Liver (tissue), 9 donors: ENCODE results near the gene CDK1. TPM values are rescaled to one million over a fixed set of nuclear protein-coding genes. Genes with fewer than 3 reads are reported as not detected.

Source experiments
- DNase-seq: peaks from one replicate; pipeline ENCODE4 v3.0.0-alpha.2; 2017; ENCODE audit warnings: low spot score
- H3K27ac ChIP-seq, 2 donors: one replicate each; pipeline ENCODE4 v1.7.0; 2013; ENCODE audit warnings: inconsistent platforms in 2 of 2, low read length in 2 of 2, control low read depth in 1 of 2, low read depth in 1 of 2, mild to moderate bottlenecking in 1 of 2
- H3K27me3 ChIP-seq, 4 donors: one replicate each; pipeline versions ENCODE4 v1.6.1 to v1.7.0; 2013; ENCODE audit warnings: low read length in 3 of 4, inconsistent platforms in 1 of 4, mild to moderate bottlenecking in 1 of 4, moderate library complexity in 1 of 4; ENCODE audit not compliant: control insufficient read depth in 4 of 4, insufficient read depth in 4 of 4
- H3K36me3 ChIP-seq, 4 donors: one replicate each; pipeline versions ENCODE4 v1.6.1 to v1.7.0; 2013; ENCODE audit warnings: low read length in 3 of 4, mild to moderate bottlenecking in 3 of 4, low read depth in 1 of 4, moderate library complexity in 1 of 4; ENCODE audit not compliant: control insufficient read depth in 4 of 4, insufficient read depth in 3 of 4
- H3K4me1 ChIP-seq, 4 donors: one replicate each; pipeline versions ENCODE4 v1.6.1 to v1.7.0; 2013; ENCODE audit warnings: low read length in 3 of 4, mild to moderate bottlenecking in 3 of 4, moderate library complexity in 1 of 4; ENCODE audit not compliant: control insufficient read depth in 4 of 4, insufficient read depth in 4 of 4
- H3K4me3 ChIP-seq, 3 donors: one replicate each; pipeline versions ENCODE4 v1.6.1 to v1.7.0; 2013; ENCODE audit warnings: low read length in 3 of 3, control low read depth in 1 of 3, low read depth in 1 of 3, mild to moderate bottlenecking in 1 of 3
- H3K9ac ChIP-seq, 2 donors: one replicate each; pipeline ENCODE4 v1.7.0; 2013; ENCODE audit warnings: low read length in 2 of 2, mild to moderate bottlenecking in 2 of 2, moderate library complexity in 2 of 2, control low read depth in 1 of 2, low read depth in 1 of 2
- H3K9me3 ChIP-seq, 4 donors: one replicate each; pipeline versions ENCODE4 v1.6.1 to v1.7.0; 2013; ENCODE audit warnings: low read length in 3 of 4; ENCODE audit not compliant: control insufficient read depth in 4 of 4
- EGR1 ChIP-seq, 2 donors: IDR thresholded peaks; 2 replicates each; pipeline ENCODE4 v1.6.1; 2016 to 2018; ENCODE audit warnings: antibody characterized with exemption in 2 of 2, low read depth in 2 of 2
- FOXA1 ChIP-seq: IDR thresholded peaks from 2 replicates; pipeline ENCODE4 v1.6.1; 2016; ENCODE audit warnings: antibody characterized with exemption
- FOXA2 ChIP-seq: IDR thresholded peaks from 2 replicates; pipeline ENCODE4 v1.6.1; 2016; ENCODE audit warnings: antibody characterized with exemption
- GABPA ChIP-seq, 2 donors: IDR thresholded peaks in 1 of 2; conservative IDR thresholded peaks in 1 of 2; 2 replicates each; pipeline ENCODE4 v1.6.1; 2016; ENCODE audit warnings: antibody characterized with exemption in 2 of 2, mild to moderate bottlenecking in 1 of 2, moderate library complexity in 1 of 2
- HNF4A ChIP-seq, 2 donors: conservative IDR thresholded peaks; 2 replicates each; pipeline ENCODE4 v1.6.1; 2016; ENCODE audit warnings: antibody characterized with exemption in 2 of 2, mild to moderate bottlenecking in 2 of 2
- HNF4G ChIP-seq: IDR thresholded peaks from 2 replicates; pipeline ENCODE4 v1.6.1; 2016; ENCODE audit warnings: antibody characterized with exemption
- JUND ChIP-seq, 2 donors: IDR thresholded peaks; 2 replicates each; pipeline ENCODE4 v1.6.1; 2016; ENCODE audit warnings: antibody characterized with exemption in 2 of 2
- NR2F2 ChIP-seq: IDR thresholded peaks from 2 replicates; pipeline ENCODE4 v1.6.1; 2016; ENCODE audit warnings: antibody characterized with exemption
- RAD21 ChIP-seq, 2 donors: IDR thresholded peaks; 2 replicates each; pipeline ENCODE4 v1.6.1; 2016; ENCODE audit warnings: antibody characterized with exemption in 2 of 2, mild to moderate bottlenecking in 2 of 2
- RXRA ChIP-seq, 2 donors: IDR thresholded peaks; 2 replicates each; pipeline ENCODE4 v1.6.1; 2017 to 2018; ENCODE audit warnings: antibody characterized with exemption in 2 of 2, mild to moderate bottlenecking in 1 of 2
- SP1 ChIP-seq: IDR thresholded peaks from 2 replicates; pipeline ENCODE4 v1.6.1; 2018; ENCODE audit warnings: antibody characterized with exemption, mild to moderate bottlenecking
- TAF1 ChIP-seq: conservative IDR thresholded peaks from 2 replicates; pipeline ENCODE4 v1.6.1; 2016; ENCODE audit warnings: antibody characterized with exemption, mild to moderate bottlenecking
- YY1 ChIP-seq: IDR thresholded peaks from 2 replicates; pipeline ENCODE4 v1.6.1; 2016; ENCODE audit warnings: antibody characterized with exemption, mild to moderate bottlenecking
- WGBS: extraction: QIAGEN DNeasy Blood & Tissue Kit; methylation state at CpG from one replicate; pipeline ENCODE4 v1.1.7; 2013; 5-methylcytosine and 5-hydroxymethylcytosine counted together
- polyA plus RNA-seq, 2 donors: library from polyadenylated mRNA; stranded (reverse) in 1 of 2; unstranded in 1 of 2; fragments of 200-250 nt in 1 of 2; fragments of >200 nt in 1 of 2; fragmentation: Nextera tagmentation in 1 of 2; extraction: Ambion mirVana in 1 of 2; gene quantifications; one replicate each; pipeline versions ENCODE4 v1.2.1 to v1.2.3, GENCODE V29; 2013 to 2015
- total RNA-seq, 2 donors: library from RNA; depleted of rRNA; stranded (reverse); fragments of >200 nt; gene quantifications; one replicate each; pipeline ENCODE4 v1.2.3, GENCODE V29; 2014
- TF ChIP-seq, protein P1 (sequence below): fragments of 150-350 bp; IDR thresholded peaks from 2 replicates; pipeline ENCODE4 v1.5.1; 2017; ENCODE audit warnings: improper control_type of control experiment, low read depth, low read length; ENCODE audit not compliant: missing input control
- TF ChIP-seq, protein P2 (sequence below): IDR thresholded peaks from 2 replicates; pipeline ENCODE4 v1.6.1; 2016; ENCODE audit warnings: antibody characterized with exemption, mild to moderate bottlenecking
- TF ChIP-seq, protein P3 (sequence below): IDR thresholded peaks from 2 replicates; pipeline ENCODE4 v1.6.1; 2016; ENCODE audit warnings: antibody characterized with exemption
- TF ChIP-seq, protein P4 (sequence below): IDR thresholded peaks from 2 replicates; pipeline ENCODE4 v1.6.1; 2016; ENCODE audit warnings: antibody characterized with exemption
- TF ChIP-seq, protein P5 (sequence below): IDR thresholded peaks from 2 replicates; pipeline ENCODE4 v1.6.1; 2016; ENCODE audit warnings: antibody characterized with exemption
- donor health status: healthy.
- donor health status: healthy.
- donor health status: healthy.
- donor health status: healthy.
- donor health status: healthy.

Gene CDK1
- total and polyA plus RNA-seq, 4 donors = 0.08 to 73.5 (median 2.6) TPM

DNA sequence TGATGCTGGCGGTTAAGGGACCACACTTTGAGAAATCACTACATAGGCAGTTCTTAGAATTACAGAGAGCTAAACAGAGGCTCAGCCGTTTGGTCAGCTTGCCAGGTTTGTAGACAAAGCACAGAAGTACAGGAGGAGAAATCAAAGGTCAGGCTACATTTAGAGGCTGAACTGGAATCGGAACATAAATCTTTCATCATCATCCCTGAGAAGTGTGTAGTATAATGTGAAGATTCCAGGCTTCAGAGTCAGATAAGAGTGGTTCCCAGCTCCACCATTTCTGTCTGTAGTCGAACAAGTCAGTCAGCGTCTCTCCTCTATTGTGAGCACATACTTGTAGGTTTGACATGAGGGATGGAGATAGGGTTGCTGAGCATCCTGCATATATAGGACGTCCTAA lies 18.9 kb downstream of the CDK1 start:
- Histone ChIP-seq H3K4me3 (no peak overlapping the region), H3K4me1 (peaks cover 0 to 3% (median under 1%) of the 10 kb centered on the region in 4 donors), H3K36me3 (no peaks in the 10 kb centered on the region), H3K27ac (no peak overlapping the region), H3K27me3 (no peaks in the 10 kb centered on the region), H3K9me3 (no peaks in the 10 kb centered on the region), H3K9ac (no peak overlapping the region)
- no peak for TF ChIP-seq HNF4G
- no peak for TF ChIP-seq EGR1 (IDR thresholded peaks at IDR 0.05; ENCODE audit: low read depth in 2 of 2)
- TF ChIP-seq YY1 = no peak
- TF ChIP-seq GABPA (IDR thresholded peaks at IDR 0.05 in 1 of 2, conservative IDR thresholded peaks at IDR 0.05 in 1 of 2) = no peak
- TF ChIP-seq FOXA1 = no peak
- TF ChIP-seq, protein P1, sequence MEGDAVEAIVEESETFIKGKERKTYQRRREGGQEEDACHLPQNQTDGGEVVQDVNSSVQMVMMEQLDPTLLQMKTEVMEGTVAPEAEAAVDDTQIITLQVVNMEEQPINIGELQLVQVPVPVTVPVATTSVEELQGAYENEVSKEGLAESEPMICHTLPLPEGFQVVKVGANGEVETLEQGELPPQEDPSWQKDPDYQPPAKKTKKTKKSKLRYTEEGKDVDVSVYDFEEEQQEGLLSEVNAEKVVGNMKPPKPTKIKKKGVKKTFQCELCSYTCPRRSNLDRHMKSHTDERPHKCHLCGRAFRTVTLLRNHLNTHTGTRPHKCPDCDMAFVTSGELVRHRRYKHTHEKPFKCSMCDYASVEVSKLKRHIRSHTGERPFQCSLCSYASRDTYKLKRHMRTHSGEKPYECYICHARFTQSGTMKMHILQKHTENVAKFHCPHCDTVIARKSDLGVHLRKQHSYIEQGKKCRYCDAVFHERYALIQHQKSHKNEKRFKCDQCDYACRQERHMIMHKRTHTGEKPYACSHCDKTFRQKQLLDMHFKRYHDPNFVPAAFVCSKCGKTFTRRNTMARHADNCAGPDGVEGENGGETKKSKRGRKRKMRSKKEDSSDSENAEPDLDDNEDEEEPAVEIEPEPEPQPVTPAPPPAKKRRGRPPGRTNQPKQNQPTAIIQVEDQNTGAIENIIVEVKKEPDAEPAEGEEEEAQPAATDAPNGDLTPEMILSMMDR = no peak
- no peak for TF ChIP-seq JUND (IDR thresholded peaks at IDR 0.05)
- TF ChIP-seq, protein P2, sequence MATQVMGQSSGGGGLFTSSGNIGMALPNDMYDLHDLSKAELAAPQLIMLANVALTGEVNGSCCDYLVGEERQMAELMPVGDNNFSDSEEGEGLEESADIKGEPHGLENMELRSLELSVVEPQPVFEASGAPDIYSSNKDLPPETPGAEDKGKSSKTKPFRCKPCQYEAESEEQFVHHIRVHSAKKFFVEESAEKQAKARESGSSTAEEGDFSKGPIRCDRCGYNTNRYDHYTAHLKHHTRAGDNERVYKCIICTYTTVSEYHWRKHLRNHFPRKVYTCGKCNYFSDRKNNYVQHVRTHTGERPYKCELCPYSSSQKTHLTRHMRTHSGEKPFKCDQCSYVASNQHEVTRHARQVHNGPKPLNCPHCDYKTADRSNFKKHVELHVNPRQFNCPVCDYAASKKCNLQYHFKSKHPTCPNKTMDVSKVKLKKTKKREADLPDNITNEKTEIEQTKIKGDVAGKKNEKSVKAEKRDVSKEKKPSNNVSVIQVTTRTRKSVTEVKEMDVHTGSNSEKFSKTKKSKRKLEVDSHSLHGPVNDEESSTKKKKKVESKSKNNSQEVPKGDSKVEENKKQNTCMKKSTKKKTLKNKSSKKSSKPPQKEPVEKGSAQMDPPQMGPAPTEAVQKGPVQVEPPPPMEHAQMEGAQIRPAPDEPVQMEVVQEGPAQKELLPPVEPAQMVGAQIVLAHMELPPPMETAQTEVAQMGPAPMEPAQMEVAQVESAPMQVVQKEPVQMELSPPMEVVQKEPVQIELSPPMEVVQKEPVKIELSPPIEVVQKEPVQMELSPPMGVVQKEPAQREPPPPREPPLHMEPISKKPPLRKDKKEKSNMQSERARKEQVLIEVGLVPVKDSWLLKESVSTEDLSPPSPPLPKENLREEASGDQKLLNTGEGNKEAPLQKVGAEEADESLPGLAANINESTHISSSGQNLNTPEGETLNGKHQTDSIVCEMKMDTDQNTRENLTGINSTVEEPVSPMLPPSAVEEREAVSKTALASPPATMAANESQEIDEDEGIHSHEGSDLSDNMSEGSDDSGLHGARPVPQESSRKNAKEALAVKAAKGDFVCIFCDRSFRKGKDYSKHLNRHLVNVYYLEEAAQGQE = no peak
- no peak for TF ChIP-seq HNF4A (conservative IDR thresholded peaks at IDR 0.05)
- no peak for TF ChIP-seq FOXA2
- no peak for TF ChIP-seq SP1
- TF ChIP-seq, protein P3, sequence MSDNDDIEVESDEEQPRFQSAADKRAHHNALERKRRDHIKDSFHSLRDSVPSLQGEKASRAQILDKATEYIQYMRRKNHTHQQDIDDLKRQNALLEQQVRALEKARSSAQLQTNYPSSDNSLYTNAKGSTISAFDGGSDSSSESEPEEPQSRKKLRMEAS = no peak
- TF ChIP-seq, protein P4, sequence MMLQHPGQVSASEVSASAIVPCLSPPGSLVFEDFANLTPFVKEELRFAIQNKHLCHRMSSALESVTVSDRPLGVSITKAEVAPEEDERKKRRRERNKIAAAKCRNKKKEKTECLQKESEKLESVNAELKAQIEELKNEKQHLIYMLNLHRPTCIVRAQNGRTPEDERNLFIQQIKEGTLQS = no peak
- no peak for TF ChIP-seq NR2F2
- TF ChIP-seq RXRA (IDR thresholded peaks at IDR 0.05) = no peak
- TF ChIP-seq TAF1 = no peak
- TF ChIP-seq RAD21 (IDR thresholded peaks at IDR 0.05) = no peak
- TF ChIP-seq, protein P5, sequence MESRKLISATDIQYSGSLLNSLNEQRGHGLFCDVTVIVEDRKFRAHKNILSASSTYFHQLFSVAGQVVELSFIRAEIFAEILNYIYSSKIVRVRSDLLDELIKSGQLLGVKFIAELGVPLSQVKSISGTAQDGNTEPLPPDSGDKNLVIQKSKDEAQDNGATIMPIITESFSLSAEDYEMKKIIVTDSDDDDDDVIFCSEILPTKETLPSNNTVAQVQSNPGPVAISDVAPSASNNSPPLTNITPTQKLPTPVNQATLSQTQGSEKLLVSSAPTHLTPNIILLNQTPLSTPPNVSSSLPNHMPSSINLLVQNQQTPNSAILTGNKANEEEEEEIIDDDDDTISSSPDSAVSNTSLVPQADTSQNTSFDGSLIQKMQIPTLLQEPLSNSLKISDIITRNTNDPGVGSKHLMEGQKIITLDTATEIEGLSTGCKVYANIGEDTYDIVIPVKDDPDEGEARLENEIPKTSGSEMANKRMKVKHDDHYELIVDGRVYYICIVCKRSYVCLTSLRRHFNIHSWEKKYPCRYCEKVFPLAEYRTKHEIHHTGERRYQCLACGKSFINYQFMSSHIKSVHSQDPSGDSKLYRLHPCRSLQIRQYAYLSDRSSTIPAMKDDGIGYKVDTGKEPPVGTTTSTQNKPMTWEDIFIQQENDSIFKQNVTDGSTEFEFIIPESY = no peak
- DNase-seq = no peak
- WGBS = 72% methylated on average over 6 of the region's 6 CpGs
